GM18951 (cell line): ENCODE measurements around the gene ARHGAP19.

Source experiments
- POLR2A ChIP-seq: IDR thresholded peaks from 4 replicates; pipeline ENCODE4 v1.6.1; 2011; ENCODE audit warnings: mild to moderate bottlenecking; ENCODE audit not compliant: insufficient read length, insufficient read depth; ENCODE audit errors: extremely low read depth
- in situ Hi-C: fragments of 300-500 bp; cut with MboI; formaldehyde crosslinking; loops from one replicate; pipeline ENCODE4 v1.12.0; 2022; ENCODE audit warnings: low sequenced_read_pairs, mixed read lengths, inconsistent platforms; ENCODE audit not compliant: unreplicated experiment

ARHGAP19 gene

GRCh38 chr10:97188261-97188711 lies 104.2 kb downstream of the ARHGAP19 start:
- no peak for TF ChIP-seq POLR2A
- in situ Hi-C loops, result no loop called here

- no peak for TF ChIP-seq POLR2A
- in situ Hi-C loops, result no loop called here
Observed at GRCh38 chr10:97186911-97187310, 105.5 kb downstream of the ARHGAP19 start.

- no peak for TF ChIP-seq POLR2A
- in situ Hi-C loops, result no loop called here
Observed at GRCh38 chr10:97185326-97186058, 106.9 kb downstream of the ARHGAP19 start, which contains the start of gene SLIT1. Gene SLIT1, minus strand, starts transcription at chr10:97185959. Its CDS starts 285 bp downstream, at chr10:97185674.

- in situ Hi-C loops, result no loop called here
- no peak for TF ChIP-seq POLR2A
Observed at GRCh38 chr10:97184971-97185325, 107.5 kb downstream of the ARHGAP19 start.

- TF ChIP-seq POLR2A, result no peak
- in situ Hi-C loops, result no loop called here
Observed at GRCh38 chr10:97183314-97183713, 109.1 kb downstream of the ARHGAP19 start.

- TF ChIP-seq POLR2A, result no peak
- in situ Hi-C loops, result no loop called here
Observed at GRCh38 chr10:97182288-97182990, 110.0 kb downstream of the ARHGAP19 start.

GRCh38 chr10:97180986-97181385 lies 111.5 kb downstream of the ARHGAP19 start:
- TF ChIP-seq POLR2A, result no peak
- in situ Hi-C loops, result no loop called here

GRCh38 chr10:97180363-97180755 lies 112.1 kb downstream of the ARHGAP19 start:
- TF ChIP-seq POLR2A, result no peak
- in situ Hi-C loops, result no loop called here

- TF ChIP-seq POLR2A, result no peak
- in situ Hi-C loops, result no loop called here
Observed at GRCh38 chr10:97179731-97180362, 112.6 kb downstream of the ARHGAP19 start.

- in situ Hi-C loops, result no loop called here
- no peak for TF ChIP-seq POLR2A
Observed at GRCh38 chr10:97179311-97179710, 113.1 kb downstream of the ARHGAP19 start.

- no peak for TF ChIP-seq POLR2A
- in situ Hi-C loops, result no loop called here
Observed at GRCh38 chr10:97178074-97178473, 114.4 kb downstream of the ARHGAP19 start.

GRCh38 chr10:97176226-97176625 lies 116.2 kb downstream of the ARHGAP19 start:
- TF ChIP-seq POLR2A, result no peak
- in situ Hi-C loops, result no loop called here

GRCh38 chr10:97175586-97175985 lies 116.9 kb downstream of the ARHGAP19 start:
- in situ Hi-C loops, result no loop called here
- TF ChIP-seq POLR2A, result no peak
